GM21825 (cell line): ENCODE measurements around the gene AFF3.
"Not testable (repeated sequence)": the region's sequence is repeated elsewhere in the genome, so short reads cannot be mapped to it uniquely, and the experiment has no call there.

Experiments
- ATAC-seq: cut with Tn5 transposase; IDR thresholded peaks from one replicate; pipeline ENCODE4 v1.9.1; 2021; ENCODE audit warnings: mild to moderate bottlenecking, moderate library complexity; ENCODE audit not compliant: unreplicated experiment

The AFF3 gene

DNA sequence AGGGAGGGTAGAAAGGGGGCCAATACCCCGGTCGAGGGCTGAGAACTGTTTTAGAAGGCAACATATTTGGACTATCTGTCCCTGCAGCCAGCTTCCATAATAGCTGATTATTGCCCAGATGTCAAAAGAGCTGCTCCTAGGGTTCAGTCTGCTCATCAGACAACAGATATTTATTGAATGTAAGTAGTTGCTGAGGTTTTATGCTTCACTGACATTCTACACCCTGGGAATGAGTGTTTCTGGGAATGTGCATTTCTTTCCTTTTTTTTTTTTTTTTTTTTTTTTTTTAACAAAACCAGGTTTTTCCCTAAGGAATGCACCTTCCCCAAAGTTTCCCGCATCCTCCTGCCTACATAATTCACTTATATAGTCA lies 33.8 kb downstream of the AFF3 start:
- not testable (repeated sequence) for ATAC-seq

DNA sequence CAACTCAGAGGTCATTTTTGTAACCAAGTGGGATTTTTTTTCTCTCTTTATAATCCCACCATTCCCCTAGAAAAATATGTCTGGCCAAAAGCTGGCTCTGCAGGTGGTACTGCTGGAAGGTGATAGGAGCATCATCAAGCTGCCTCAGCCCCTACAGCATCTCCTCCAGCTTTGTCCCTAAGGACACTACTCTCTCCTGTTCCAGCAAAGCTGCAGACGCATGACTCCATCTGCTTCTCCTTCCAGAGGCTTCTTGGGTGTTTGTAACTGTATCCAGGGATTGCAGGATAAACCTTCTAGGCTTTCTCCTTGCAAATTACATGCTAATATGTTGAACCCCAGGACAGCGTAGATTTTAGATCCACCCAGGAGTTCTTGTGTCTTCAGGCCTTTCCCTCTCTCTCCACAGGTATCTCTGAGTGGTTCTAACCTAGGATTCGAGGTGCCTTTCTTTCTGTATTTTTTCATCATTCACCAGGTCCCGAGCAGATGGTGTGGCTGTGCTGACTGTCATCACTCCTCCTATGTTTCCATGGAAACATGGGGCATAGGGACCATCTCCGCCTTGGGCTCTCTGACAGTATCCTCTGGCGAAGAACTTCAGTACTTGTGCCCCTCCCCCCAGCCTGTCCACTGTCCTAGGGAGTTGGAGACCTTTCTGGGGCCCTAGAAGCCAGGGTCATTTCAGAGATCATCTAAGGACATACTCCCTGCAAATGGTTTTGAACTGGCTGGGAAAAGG lies 34.3 kb downstream of the AFF3 start:
- no peak for ATAC-seq

DNA sequence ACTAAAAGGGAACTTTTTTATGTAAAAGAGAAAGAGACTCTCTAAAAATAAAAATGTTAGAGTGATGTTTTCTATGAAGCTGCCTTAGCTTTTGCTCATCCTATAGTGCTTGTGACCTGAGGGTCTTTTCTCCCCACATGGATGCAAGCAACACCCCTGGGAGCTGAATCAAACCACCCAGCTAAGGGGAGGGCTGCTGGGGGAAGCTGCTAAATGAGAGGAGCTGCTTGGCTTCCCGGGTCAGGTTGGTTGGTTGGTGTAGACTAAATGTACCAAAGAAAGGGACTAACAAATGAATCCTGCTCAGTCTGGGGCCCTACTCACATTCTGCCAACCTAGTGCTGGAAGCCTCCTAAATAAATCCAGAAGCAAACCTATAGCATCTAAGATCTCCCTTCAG lies 35.0 kb downstream of the AFF3 start:
- no peak for ATAC-seq

- ATAC-seq = no peak
Measured at GRCh38 chr2:100106460-100106859, 35.9 kb downstream of the AFF3 start.

DNA sequence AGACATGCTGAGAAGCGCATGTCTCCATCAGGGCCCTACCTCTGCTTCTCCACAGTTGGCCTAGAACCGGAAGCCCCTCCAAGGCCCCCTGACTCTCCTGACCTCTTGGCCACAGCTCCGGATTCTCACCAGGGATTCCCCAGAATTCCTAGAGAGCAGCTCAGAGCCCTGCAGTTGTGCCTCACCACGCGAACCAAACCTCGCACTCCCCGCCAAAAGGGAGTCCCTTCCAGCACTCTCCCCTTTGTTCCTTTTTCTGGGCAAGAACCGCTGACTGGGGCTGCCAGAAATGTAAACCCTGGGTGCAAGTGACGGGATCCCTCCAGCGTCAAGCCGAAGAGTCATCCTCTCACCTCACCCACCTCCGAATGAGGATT lies 36.7 kb downstream of the AFF3 start:
- no peak for ATAC-seq

DNA sequence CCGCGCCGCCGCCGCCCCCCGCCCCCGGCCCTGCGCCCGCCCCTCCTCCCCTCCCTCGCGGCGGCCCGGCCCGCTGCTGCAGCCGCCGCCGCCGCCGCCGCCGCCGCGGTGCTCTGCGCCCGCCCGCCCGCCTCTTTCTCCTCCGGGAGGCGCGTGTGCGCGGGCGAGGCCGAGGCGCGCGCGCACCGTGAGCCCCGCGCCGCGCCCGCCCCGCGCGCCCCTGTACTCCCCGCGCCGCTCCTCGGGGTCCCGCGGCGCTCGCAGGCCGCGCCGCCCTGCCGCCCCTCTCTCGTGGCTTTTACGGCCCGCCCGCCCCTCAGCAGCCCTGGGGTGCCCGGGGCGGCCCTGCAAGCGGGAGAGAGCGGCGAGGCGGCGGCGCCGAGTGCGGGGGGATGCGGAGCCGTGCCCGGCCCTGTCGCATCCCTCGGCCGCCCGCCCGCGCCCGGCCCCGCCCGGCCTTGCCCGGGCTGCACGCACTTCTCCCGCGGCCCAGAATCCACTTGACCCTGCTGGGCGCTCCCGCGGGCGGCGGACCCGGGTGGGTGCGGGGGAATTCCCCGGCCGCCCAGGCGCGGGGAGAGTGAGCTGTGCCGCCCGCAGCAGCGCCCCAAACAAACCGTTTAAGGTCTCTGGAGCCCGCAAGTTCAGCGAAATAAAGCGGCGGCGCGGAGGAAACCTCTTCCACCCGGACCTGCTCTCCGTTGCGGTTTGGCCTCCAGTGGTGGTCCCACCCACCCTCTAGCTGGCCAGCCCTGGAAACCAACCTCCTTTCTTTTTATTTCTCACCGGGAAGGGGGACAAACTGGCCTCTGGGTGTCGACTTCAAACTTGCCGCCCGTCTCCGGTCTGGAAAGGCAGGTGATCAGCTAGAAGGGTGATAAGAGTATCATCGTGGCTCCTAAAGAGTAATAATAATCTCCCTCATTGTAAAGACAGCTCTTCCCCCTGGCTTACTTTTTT lies 37.4 kb downstream of the AFF3 start:
- no peak for ATAC-seq

- not testable (repeated sequence) for ATAC-seq
Measured at GRCh38 chr2:100104265-100104664, 38.1 kb downstream of the AFF3 start.

GRCh38 chr2:100103527-100104252 lies 38.7 kb downstream of the AFF3 start:
- not testable (repeated sequence) for ATAC-seq

- not testable (repeated sequence) for ATAC-seq
Measured at GRCh38 chr2:100102466-100103180, 39.8 kb downstream of the AFF3 start.

DNA sequence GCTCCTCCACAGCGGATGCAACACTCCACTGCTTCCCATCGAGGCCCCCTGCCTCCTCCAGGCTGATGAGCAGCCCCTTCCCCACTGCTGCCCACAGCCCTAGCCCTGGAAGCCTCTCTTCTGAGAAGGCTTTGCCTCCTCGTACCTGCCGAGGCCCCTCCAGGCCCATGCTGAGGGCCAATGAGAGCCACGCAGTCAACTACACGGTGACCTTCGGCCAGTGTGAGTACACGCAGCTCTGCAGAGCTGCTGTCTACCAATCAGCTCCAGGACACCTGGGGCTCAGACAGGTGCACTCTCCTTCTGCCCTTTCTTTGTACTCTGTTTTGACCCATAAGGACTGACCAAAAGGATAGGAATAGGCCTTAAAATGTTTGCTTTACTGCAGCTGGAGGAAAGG lies 43.5 kb downstream of the AFF3 start:
- ATAC-seq = not testable (repeated sequence)

DNA sequence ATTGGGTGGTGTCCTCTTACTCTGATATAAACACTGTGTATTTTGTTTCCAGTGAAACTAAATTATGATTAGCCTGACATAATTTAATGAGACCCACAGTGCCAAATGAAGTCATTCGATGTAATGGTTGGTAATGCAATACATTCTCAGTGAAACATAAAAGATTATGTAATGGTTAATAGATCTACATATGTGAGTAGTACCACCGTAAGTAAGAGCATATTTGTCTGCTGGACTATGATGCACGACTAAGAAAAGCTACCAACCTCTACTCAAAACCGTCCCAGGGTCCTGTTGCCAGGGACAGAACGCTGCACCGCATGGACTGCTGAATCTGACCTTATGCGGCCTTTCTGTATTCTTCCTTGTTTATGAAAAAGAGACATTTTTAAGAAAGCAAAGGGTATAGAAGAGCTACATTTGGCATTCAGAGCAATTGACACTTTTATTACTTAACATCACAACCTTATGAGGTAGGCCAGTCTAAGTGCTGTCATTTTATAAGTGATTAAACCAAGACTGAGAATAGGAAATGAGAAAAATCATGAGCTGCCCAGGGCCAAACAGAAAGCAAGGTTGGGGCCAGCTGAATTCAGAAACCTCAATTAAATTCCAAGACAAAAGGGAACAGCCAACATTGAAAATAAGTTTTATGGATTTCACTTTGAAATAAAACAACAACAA lies 44.6 kb downstream of the AFF3 start:
- not testable (repeated sequence) for ATAC-seq

DNA sequence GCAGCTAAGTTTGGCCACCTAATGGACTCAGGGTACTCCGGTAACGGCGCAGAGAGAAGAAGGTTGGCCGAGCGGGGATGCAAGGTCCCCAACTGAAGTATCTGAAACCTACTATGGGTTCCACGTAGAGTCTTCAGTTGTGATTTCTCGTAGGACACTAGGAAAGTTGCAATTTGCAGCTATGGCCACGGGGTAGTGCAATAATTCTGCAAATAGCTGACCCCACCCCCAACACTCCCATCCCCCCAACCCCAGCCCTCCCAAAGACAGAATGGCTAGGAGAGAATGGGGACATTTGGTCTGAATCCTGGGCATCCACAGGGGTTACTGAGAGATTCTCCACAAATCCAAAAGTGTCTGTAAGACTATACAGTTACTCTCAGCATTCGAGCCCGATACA lies 46.5 kb downstream of the AFF3 start:
- ATAC-seq = not testable (repeated sequence)

DNA sequence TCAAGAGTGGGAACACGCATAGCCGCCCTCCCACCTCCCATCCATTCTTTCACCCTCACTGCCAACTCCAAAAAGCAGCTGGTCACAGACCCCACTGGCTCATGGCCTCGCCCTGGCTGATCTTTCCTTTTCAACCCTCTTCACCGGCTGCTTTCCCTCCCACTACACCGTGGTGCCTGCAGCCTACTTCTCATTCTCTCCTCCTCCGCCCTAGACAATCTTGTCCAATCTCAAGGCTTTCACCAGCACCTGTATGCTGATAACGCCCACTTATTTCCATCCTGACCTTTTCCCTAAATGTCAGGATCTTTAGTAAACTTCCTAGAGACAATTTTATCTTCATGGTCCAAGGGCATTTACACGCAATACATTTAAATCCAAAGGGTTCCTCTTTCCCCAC lies 50.6 kb downstream of the AFF3 start:
- ATAC-seq = not testable (repeated sequence)

- ATAC-seq = not testable (repeated sequence)
Measured at GRCh38 chr2:100085744-100086143, 56.6 kb downstream of the AFF3 start.

DNA sequence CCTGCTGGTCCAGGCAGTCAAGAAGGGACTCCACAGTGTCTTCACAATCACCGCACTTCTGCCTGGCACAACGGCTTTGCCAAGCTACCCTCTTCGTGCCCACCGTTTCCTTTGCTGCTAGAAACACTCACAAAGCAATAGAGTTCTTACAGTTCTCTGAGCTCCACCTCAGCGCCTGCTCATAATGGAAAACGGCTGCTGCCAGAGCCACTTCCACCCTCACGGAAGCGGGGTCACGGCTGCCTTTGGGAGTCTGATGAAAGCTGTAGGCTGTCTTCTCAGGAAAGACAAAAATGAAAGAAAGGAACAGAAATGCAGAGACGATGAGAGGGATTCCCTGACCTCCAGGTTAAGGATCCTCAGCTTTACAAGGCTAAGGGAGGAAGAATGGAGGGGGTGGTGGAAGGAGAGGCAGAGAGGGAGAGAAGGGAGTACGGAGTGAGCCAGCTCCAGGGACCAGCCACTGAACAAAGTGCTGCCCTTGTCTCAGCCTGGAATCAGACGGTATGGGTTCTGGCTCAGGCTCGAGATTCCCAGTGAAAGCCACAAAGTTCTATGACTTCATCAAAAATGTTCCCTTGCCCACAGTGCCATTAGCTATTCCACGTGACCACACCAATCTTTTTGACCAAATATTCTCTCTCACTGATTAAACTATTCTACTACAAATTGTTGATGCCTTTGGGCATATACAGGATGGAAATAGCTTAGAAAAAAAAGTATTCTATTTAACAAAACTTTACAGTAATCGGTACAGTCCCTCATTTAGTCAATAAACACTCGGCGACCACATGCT lies 58.8 kb downstream of the AFF3 start:
- ATAC-seq = not testable (repeated sequence)

- ATAC-seq = not testable (repeated sequence)
Measured at GRCh38 chr2:100082302-100082978, 60.0 kb downstream of the AFF3 start.

- no peak for ATAC-seq
Measured at GRCh38 chr2:100077935-100078334, 64.5 kb downstream of the AFF3 start.

DNA sequence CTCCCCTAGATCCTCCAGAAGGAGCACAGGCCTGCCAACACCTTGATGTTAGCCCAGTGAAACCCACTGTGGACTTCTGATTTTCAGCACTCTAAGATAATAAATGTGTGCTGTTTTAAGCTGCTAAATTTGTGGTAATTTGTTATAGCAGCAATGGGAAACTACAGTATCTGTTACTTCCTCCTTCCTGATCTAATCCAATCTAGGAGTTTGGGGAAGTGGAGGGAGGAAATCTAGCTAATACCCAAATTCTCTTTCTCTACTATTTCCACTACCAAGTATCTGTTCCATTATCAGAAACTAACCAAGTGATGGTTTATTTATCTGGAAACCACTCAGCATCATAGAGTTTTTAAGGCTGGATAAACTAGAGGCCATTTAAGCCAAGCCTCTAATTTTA lies 64.9 kb downstream of the AFF3 start:
- no peak for ATAC-seq

DNA sequence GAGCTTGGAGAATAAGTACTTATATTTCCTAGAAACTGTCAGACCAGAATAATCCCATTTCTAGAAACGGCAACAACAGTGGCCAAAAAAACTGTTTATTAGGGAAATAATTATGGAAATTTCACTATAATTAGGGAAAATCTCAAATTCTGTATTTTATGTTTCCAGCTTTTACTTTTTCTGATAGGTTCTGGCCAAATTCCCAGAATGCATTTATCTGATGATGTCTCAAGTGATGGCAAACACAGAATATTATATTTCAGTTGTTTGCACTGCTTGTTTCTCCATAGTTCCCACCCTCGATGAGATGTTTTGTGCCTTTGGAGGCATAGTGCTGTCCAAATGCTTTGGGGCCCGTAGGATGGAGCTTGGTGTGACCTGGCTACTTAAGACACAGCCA lies 66.9 kb downstream of the AFF3 start:
- no peak for ATAC-seq
